ENCODE measurements around the gene DHRS13.
"Not testable (repeated sequence)": the region's sequence is repeated elsewhere in the genome, so short reads cannot be mapped to it uniquely, and the experiment has no call there.

The DHRS13 gene

DNA sequence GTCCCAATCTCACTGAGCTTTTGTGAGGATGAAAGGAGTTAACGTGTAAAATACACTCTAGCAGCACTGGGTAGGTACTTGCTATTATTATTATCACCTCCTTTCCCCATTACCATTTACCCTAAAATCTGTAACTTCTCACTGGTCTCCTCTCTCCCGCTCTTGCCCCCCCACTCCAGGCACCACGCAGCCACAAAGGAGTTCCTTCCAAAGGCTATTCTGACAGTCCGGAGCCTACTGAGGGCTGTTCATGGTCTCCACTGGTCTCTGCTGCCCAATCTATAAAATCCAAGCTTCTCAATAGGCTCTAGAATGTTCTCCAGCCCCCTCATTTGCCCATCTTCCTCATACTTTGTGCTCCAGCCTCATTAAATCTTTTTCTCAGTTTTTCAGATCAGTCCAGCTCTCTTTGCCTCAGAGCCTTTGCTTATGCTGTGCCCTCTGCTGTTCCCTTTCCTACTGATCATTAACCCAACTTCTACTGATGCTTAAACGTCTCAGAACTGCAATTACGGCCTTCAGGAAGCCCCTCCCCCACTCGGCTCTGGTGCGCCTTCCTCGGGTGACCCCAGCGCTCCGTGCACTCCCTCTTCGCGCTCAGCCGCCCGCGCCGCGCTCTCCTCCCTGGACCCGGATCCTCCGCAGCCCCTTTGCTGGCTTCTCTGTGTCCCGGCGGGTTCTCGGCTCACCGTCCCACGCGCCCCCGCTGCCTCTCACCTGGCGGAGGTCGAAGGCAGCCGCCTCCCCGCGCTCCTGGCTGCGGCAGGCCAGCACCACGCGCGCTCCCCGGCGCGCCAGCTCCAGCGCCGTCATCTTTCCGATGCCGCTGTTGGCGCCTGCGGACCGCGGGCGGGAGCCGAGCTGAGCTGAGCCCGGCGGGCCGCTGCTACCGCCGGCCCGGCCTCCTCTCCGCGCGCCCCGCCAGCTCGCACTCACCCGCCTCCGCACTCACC lies 737 bp downstream of the DHRS13 start:
- peak; percentile 30 for DNase-seq (ENCODE audit: low read depth)

DNA sequence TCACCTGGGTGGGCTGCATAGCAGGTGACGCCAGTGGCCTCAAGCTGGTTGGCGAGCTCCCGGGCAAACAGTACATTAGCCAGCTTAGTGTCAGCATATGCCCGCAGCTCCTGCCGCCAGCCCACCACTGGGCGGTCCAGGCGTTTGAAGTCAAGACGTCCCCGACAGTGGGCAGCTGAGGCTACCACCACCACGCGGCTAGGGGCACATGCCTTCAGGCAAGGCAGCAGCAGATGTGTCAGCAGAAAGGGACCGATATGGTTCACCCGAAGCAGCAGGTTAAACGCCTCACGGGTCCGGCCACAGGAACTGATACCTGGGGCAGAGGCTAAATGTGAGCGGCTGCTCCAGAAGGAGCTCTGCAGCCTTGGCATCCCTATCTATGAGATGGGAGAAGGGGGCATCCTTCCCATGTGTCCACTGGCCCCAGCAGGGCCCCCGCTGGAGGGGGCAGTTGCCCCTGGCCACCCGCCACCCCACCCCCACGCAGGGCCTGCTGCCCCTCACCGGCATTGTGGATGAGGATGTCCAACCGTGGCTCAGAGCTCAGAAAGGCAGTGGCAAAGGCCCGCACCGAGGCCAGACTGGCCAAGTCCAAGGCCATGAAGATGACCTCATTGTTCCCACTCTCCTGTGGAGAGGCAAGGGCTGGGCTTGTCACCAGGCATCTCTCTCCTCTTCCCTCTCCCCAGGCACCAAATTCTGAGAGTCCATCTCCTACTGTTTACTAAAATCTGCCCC lies 1.7 kb downstream of the DHRS13 start:
- no peak for DNase-seq (ENCODE audit: low read depth)

DNA sequence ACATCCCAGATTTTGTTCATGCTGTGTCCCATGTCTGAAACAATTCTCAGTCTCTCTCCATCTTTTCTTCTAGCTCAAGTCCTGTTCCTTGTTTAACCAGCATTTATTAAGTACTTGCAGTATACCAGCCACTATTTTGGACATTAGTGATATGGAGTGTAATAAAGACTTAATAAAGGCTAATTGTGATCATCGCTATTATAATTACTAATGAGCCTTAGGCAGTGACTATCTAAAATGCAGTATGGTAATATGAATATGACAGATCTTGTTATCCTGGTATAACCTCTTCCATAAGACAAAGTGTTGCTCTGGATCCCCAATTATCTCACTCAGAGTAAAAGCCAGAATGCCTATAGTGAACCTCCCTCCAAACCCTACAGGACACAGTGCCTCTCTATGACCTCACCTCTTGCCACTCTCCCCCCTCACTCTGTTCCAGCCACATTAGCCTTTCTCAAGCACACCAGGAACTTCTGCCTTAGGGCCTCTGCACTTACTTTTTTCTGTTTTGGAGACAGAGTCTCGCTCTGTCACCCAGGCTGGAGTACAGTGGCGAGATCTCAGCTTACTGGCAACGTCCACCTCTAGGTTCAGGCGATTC lies 3.6 kb downstream of the DHRS13 start:
- no peak for DNase-seq (ENCODE audit: low read depth)

DNA sequence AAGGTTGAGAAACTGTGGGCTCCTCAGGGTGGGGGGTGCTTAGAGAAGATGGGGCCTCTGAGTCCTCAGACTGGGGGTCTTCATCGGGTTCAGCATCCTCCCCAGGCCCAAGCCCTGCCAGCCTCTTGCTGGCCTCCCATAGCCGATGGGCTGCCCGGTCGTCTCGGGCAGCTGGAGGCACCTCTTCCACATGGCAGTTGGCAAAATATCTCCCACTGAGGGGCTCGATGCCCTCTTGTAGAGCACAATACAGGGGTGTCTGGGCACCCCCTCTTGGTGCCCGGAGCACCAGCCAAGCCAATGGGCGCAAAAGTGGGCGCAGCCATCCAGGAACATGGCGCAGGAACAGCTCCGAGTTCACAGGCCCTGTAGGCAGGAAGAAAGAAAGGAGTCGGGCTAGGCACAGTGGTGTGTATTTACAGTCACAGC lies 4.3 kb downstream of the DHRS13 start:
- no peak for DNase-seq (ENCODE audit: low read depth)

DNA sequence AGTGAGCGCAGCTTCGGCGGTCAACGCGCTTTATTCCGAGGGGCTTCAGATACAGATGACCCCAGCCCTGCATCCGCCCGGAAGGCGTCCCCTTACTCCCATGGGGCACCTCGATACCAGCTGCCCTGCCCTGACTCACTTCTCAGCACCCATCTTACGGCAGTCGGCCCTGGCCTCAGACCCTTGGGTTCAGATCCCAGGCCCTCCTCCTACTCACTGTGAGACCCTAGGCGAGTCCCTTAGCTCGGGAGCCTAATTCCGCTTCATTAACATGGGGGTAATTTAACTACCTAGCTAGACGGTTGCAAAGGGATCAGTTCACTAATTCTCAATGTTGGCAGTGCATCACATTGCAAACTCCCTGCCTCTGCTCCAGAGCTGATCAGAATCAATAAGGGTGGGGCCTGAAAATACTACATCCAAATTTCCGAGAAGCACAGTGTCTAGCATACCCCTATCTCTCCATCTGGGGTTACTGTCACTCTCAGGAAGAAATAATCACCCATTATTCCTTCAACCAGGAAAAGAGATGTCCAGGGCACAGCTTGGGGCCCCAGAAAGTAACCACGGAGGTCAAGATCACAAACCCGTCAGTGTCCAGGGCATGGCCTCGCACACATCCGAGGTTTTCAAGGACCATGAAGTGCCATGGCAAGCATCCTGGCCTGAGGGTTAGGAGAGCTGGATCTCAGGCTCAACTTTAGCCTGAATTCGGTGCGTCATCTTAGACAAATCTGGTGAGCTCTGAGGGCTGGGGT lies 4.9 kb downstream of the DHRS13 start:
- DNase-seq (ENCODE audit: low read depth), result no peak

DNA sequence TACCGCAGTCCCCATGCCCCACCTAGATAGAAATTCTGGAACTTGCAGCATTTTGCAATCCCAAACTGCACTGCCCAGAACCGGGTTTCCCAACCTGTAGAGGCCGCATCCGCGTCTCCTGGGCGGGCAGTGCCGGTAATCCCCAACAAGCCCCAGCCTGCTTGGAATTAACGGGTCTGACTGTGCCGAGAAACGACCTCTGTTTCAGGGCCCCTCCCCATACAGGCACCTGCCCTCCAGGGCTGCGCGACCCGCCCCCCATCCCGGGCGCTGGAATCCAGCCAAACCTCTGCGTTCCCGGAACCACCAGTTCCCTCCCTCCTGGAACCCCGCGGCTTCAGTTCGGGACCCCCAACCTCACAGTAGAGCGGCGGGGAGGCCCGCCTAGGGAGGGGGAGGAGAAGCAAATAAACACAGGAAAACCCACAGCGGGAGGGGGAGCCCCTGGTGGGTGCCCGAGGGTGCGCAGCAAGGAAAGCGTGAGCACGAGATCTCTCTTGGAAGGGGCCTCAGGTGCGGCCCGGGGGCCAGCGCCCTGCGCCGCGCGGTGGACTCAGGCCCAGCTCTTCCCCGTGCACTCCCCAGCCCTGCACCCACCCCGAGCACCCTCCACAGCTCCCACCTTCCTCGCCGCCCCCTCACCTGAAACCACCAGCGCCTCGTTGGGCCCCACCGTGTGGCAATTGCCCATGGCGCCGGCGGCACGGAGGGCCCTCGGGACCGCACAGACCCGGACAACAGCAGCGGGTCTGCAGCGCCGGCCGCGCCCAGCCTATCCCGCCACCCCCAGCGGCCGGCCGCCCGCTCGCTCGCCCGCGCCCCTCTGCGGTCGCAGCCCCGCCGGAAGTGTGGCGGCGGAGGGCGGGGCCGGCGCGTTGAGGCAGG lies 5.8 kb downstream of the DHRS13 start, which contains the start of gene FLOT2:
TSS of gene FLOT2 (minus strand) at position 850 of the 885 bp plus-strand sequence. CDS start at position 691, 159 bp downstream.
- peak; percentile 40 for DNase-seq (ENCODE audit: low read depth)

DNA sequence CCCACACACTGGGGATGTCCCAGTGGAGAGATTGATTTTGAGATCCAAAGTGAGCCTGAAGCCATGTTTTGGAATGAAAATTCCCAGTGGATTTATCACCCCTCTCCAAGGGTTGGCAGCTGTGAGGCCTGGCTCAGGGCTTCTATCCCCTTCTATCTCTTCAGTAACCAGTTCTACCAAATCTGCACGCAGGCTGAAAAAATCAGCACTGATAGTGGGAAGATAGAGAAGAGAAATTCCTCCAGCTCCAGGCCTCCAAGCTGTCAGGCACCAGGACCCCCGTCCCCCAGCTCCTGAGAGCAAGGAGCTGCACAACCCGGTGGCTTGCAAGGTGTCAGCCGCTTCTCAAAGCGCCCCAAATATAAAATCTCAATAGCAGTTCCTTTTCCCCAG lies 6.4 kb downstream of the DHRS13 start:
- no peak for DNase-seq (ENCODE audit: low read depth)

DNA sequence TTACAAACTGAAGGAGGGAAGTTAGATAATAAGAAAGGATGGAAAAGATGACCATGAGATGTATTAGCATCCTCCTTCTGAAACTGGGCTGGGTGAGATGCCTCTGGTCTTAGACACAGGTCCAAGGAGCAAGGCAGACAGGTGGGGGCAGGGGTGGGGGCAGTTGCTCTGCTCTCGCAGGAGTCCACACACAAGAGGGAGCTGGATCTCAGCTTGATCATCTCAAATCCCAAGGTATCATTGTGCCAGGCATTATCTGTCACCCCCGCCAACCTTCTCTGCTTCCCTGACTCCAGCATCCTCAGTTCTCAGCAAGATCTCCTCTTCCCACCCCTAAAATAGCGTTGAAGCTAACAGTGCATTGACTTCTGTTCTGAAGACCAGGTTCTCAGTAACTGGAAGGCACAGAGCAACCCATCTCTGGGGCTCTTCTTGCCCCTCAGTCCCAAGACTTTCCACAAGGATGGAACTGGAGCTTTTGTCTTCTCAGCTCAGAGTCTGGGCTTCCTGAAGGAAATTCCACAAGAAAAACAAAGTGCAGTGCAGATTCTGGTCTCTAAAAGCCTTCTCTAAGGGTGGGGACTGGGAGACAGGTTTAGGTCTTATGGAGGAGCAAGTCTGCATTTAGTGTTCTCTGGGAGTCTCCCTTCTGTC lies 7.0 kb downstream of the DHRS13 start:
- no peak for DNase-seq (ENCODE audit: low read depth)

DNA sequence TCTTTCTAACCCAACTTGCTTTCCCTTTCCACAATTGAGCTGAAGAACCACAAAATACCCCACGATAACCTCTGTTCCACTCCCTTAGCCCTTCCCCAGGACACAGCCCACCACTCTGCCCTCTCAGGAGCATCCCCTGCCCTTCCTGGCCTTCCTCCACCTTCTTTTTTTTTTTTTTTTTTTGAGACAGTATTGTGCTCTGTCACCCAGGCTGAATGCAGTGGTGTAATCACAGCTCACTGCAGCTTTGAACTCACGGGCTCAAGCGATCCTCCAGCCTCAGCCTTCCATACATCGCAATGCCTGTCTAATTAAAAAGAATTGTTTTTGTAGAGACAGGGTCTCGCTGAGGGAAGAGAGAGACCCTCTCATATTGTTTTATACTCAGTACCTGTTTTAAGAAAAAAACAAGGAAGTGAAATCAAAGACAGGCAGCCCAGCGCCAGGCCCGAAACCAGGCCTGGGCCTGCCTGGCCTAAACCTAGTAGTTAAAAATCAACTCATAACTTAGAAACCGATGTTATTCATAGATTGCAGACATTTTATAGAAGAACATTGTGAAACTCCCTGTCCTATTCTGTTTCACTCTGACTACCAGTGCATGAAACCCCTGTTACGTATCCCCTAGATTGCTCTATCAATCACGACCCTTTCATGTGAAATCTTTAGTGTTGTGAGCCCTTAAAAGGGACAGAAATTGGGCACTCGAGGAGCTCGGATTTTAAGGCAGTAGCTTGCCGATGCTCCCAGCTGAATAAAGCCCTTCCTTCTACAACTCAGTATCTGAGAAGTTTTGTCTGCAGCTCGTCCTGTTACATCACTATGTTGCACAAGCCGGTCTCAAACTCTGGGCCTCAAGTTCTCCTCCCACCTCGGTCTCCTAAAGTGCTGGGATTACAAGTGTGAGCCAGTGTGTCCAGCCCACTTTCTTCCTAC lies 9.4 kb downstream of the DHRS13 start:
- DNase-seq (ENCODE audit: low read depth), result not testable (repeated sequence)

DNA sequence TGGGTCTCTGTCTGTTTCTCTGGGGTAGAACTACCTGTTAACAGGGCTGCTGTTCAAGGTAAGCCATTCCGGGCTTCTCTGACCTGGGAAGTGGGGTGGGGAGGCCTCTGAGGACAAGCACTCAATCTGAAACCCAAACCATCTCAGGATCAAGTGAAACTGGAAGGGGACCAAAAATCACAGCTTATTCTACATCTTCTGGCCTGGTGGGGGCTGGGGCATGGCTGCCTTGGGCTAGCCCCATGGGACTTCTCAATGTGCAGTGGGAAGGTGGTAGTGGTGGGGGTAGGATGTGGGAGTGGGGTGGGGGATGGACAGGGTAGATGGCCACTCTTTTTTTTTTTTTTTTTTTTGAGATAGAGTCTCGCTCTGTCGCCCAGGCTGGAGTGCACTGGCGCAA lies 10.9 kb downstream of the DHRS13 start:
- no peak for DNase-seq (ENCODE audit: low read depth)

DNA sequence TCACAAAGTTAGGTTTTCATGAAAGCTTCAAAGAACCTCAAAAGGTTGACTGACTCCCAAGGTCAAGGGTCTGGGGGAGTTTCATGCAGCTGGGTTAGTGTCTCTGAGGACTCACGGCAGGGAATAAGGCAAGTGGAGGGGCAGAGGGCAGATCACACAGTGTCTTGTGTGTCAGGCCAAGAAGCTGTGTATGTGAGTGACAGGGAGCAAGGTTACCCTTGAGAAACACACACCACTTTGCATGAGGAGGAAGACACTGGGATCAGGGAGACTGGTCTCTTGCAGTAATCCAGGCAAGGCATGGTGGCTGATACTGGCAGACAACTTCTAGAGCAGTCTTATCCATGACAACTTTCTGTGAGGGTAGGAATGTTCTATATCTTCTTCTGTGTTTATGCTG lies 11.7 kb downstream of the DHRS13 start:
- DNase-seq (ENCODE audit: low read depth), result no peak

DNA sequence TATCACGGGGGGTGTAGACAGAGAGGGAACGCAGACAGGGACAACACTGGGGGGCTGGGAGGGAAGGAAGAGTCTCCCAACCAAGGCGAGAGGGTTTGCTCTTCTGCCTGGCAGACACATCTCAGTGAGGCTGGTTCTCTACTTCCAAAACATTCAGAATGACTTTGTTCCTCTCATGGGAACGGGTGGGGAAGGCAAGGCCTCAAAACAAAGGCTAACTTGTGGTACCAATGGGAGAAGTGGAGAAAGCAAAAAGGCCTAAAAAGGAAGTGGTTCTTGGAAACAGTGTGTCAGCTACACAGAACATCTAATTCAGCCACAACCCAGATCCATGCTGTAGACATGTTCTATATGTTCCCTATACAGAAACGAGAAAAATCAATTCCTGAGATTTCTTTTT lies 12.9 kb downstream of the DHRS13 start:
- no peak for DNase-seq (ENCODE audit: low read depth)

DNA sequence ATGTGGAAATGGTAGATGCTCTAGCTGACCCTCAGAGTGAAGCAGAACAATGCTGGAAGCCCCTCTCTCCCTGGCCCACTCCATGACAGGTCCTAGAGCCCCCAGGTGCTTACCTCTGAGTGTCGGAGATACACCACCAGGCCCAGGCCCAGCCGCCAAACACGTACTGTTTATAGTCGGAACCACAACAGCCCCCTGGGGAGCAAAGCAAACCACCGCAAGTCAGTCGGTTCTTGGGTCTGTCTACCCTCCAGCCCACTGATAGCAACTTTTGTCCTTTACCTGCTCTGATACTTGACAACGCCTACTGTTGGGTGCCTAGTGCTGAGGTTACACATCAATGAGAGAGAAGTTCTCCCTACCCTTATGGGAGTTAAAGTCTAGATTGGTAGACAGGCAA lies 14.0 kb downstream of the DHRS13 start:
- no peak for DNase-seq (ENCODE audit: low read depth)

DNA sequence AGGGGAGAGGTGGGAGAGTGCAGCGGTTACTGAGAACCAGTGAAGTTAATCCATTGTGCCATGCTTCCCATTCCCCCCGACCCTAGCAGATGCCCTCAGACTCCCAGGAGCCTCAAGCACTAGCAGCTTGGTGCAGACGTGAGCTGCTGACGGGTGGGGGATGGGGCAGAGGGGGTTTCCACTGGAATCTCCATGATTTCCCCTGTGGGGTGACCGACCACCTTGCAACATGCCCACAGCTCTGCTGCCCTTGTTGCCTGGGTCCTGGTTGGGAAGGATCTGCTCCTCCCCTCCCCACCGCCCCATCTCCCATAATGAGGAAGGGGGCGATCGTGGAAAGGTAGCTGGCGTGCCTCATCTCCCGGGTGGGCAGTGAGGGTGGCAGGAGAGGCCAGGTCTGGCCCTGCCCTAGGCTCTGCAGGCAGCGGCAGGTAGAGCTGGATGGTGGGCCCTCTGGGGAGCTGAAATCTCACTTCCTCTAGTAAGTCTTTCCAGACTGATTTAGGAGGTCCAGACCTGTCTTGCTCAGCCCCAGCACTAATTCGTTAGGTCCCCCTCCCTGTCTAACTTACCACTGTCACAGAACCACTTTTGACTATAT lies 14.9 kb downstream of the DHRS13 start:
- DNase-seq (ENCODE audit: low read depth), result no peak

DNA sequence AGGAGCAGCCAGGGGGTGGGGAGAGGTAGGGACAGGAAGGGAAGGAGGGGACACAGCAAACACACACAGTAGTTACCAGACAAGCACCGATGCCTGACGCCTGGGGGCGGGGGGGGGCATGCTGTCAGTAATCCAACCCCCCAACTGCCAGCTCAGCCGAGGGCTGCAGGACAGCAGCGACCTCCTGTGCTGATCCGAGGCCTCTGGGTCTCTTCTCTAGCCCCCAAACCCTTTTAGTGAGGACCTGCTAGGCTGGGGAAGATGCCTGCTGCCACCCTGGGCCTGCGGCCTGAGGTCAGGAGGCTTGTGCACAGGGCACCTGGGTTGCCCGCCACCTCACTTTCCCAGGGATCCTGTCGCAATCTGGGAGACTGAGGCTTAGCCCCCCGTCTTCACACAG lies 16.9 kb downstream of the DHRS13 start:
- no peak for DNase-seq (ENCODE audit: low read depth)

DNA sequence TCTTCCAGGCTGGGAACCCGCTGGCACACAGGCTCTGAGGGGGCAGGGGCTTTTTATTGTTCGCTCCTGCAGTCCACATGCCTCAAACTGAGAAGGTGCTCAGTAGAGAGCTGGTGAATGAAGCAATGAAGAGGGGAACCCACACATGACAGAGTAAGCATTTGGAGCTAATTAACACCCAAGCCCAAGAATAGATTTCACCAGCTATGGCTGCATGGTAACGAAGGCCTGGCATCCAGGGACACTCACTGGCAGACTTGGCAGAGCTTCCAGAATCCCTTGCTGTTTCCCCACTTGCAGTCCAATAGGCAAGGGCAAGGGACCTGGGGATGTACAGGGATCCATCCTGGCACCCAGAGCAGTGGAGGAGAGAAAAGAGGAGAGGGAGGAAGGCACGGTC lies 17.5 kb downstream of the DHRS13 start:
- DNase-seq (ENCODE audit: low read depth), result no peak

DNA sequence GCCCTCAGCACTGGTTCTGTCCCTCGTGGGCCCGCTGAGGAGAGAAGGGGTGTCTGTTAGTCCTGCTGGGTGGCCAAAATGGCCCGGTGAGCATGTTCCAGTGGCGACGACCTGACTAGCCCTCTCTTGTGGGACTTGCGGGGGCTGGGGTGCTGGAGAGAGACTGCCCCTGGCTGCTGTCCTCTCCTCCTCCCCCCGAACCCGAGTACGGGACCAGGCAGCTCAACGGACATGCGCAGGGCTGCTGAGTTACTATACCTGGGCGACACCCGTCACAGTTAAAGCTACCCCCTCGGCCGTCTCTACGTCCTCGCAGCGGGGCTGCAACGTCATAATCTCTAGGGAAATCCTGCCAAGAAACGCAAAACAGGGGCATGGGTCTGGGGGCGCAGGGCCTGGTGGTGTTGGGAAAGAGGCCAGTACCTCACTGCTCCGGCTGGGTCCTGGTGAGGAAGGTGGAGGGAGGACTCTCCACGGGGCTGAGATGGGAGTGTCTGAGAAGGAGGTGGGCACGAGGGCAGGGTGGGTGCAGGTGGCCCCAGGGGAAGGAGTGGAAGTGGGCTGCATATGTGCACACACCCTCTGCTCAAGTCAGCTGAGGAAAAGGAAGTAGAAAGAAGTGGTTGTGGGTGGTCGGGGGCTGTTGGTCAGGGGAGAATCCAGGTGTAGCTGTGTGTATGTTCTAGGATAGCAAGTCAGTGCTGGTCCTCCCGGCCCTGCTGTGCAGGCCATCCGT lies 18.7 kb downstream of the DHRS13 start:
- DNase-seq (ENCODE audit: low read depth), result no peak
